Stimulated activated CD4-positive, alpha-beta T cell treated with anti-CD3 and anti-CD28 coated beads, TNF-alpha, amount 100 ng/mL, for 4 hours (primary cell): ENCODE results near the gene AMMECR1.
"Not testable (repeated sequence)": the region's sequence is repeated elsewhere in the genome, so short reads cannot be mapped to it uniquely, and the experiment has no call there.

Experiments
- DNase-seq, 3 experiments: peaks; one replicate each; pipeline ENCODE4 v3.0.0-alpha.2; 2020; ENCODE audit warnings: low read depth in 3 of 3

AMMECR1 gene

DNA sequence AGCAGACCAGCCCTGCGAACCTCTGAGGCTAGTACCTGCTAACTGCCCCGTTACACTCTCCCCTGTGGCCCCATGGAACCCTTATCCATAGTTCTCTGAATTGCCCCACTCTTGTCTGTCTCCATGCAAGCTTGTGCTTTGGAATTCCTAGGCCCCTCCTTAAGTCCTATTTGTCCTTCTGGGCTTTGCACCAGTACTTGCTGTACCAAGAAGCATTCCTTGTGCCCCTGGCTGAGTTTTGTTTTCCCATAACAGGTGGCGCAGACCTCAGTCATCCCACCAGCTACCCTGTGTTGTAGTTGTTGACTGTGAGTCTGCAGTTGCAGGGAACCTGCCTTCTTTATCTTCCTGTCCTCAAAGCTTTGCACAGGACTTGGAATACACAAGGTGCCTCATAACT lies 147.9 kb downstream of the AMMECR1 start:
- DNase-seq: no peak

DNA sequence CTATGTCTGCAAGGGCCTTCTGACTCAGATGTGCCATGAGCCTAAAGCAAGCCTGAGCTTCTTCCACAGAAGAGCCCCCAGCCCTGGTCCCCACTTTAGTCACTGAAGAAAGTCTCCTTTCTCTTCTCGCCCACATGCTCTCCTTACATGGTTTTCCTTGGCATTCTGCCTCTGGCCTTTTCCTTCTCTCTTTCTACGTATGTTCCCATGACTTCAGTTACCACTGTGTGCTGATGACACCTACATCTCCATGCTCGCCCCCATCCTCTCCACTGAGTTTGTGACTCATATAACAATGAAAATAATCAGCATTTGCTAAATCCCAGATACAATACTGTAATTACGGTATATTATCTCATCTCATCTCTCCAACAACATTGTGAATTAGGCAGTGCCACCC lies 149.3 kb downstream of the AMMECR1 start:
- DNase-seq: no peak

DNA sequence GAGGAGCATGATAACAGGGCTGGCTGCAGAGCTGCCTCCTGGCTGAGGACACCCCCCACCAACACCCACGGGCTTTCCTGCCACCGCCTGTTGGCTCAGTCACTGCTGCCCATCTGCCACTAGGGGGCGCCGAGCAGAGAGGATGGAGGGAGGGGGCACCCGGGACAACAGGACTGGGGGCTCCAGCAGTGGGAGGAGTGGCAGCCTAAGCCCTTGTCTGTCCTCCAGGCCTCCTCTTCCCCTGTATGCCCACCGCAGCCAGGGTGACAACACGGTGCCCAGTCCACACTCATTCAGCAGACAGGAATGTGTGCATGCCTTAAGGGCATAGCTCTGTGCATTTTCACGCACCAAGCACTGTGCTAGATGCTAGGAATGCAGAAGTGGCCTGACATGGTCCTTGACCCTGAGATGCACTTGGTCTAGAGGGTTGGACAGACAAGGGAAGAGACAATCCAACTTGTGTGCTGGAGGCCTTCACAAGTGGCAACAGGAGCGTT lies 149.9 kb downstream of the AMMECR1 start:
- peak; percentile 12 to 26 (median 13) for DNase-seq

DNA sequence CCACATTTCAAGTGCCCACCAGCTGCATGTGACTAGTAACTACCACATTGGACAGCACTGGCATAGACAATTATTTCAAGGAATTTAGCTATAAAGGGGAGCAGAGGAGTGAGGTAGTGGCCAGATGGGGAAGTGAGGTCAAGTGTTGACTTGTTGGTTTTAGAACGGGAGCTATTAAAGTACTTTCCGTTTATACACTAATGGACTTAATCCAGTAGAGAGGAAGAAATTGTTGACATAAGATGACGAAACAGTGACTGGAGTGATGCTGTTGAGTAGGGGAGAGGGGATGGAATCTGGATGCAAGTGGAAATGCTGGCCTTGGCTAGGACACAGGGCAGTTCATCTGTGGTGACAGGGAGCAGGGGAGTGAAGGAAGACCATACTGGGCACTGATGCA lies 154.4 kb downstream of the AMMECR1 start:
- DNase-seq: no peak

DNA sequence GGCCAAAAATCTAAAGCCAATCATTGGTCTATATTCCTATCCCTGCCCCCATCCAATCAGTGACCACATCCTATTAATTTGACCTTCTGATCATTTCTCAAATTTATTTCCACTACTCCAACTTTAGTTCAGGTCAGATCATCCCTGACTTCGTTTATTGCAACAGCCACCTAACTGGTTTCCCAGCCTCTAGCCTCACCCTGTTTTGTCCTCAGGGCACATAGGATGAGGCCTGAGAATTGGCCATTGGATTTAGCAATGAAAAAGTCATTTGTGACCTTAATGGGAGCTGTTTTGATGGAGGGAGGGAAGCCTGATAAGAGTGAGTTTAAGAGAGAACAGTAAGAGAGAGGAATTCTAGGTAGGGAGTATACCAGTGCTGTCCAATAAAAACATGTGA lies 155.0 kb downstream of the AMMECR1 start:
- DNase-seq: no peak

DNA sequence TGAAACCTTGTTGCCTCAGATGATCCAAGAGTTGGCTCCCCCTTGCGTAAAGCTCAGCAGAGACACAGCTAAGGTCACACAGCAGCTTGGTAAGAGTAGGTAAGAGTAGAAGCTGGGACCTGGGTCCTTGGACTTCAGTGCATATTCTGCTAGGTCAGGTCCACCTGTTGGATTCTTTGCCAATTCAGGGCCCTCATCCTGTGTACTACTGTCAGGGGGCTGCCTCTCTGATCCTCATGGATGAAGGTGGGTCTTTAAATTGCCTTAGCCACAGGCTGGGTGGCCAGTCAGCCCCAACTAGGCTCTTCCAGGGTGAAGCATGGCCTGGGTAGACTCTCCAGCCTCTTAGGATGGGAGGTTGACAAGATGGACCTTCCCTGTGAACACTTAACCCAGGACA lies 155.8 kb downstream of the AMMECR1 start:
- DNase-seq: no peak

DNA sequence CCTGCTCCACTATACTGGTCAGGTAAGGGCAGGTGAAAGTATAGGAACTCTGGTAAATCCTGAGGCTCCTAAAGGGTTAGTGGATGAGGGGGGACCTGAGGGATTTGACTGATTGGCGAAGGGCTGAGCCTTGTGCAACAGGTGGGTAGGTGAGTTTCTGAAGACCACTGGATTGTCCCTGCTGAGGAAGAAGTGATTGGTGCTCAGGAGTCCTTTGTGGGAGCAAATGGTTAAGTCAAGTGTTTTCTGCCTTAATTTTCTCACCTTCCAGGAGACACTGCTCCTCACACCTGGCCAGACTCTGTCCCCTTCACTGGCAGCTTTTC lies 156.6 kb downstream of the AMMECR1 start:
- DNase-seq: no peak

DNA sequence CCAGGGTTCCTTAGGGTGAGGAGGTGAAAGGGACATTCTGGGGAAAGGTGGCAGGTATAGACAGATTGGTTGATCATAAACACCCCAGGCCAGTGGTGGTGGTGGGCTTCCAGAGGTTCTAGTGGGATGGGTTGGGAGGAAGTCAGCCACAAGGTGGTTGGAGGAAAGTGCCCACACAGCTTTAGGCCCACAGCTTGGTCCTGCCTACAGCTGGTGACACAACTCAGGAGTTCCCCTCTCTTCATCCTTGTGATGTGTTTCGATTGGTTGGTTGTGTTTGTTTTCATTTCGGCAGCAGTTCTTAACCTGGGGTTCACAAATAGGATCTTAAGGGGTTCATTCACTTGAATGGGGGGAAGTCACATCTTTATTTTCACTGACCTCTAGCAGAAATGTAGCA lies 158.0 kb downstream of the AMMECR1 start:
- DNase-seq: no peak

DNA sequence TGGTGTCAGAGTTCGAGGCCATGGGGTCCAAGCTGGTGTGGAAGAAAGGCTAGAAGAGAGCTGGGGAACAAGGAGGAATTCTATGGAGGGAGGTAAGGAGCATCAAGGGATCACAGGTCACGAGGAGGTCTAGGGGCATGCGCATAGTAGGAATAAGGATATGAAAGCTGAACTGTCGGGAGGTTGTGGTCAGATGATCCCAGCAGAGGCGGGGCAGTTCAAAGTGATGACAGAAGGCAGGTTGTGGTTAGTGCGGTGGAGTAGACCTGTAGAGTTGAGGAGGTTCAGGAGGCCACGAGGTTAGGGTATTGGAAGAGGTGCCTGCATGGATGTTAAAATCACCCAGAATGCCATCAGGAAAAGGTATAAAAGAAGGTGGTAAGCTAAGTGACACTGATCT lies 158.7 kb downstream of the AMMECR1 start:
- DNase-seq: no peak

DNA sequence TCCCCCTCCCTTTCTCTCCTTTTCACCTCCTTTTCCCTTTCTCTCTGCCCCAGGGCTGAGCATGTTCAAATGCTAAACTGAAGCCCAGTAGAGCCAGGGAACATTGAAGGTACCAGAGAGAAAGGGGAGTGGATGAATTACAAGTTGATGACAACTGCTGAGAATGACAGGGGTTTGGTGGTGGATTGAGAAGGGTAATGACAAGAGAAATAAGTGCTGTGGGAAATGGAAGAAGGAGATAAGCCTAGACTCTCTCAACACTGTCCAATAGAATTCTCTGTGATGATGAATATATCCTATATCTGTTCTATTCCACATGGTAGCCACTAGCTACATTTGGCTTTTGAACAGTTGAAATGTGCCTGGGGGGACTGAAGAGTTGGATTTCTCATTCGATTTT lies 160.4 kb downstream of the AMMECR1 start:
- DNase-seq: no peak

DNA sequence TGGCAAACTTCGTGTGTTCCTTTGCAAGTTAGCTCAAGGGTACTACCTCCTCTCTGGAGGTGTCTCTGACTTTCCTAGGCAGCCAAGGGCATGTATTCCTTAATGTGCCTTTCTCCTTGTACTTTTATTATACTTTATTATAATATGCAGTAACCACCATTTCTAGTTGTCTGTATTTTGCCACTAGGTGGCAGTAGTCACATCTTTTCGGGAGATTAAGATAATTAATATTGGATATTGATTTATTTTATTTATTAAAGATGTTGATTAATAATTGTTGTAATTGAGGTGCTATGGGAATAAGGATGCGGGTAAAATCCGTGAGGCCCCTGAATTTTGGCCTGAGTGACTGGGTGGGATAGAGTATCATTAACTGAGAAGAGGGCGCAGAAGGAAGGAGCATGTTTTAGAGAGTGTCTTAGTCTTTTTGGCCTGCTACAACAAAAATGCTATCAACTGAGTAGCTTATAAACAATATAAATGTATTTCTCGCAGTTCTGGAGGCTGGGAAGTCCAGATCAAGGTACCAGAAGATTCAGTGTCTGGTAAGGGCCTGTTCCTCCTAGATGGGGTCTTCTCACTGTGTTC lies 161.6 kb downstream of the AMMECR1 start:
- DNase-seq: no peak

DNA sequence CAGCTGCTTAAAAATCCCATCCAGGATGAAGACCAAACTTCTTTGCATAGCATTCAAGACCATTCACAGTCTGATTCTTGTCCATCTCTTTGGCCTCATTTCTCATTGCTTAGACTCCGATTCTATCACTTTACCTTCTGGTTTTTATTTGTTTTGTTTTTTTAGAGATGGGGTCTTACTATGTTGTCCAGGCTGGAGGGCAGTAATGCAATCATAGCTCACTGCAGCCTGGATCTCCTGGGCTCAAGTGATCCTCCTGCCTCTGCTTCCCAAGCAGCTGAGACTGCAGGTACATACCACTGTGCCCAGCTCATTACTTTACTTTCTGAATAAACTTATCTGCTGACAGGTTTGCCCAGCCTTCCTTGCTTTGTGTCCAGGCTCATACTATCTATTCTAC lies 162.1 kb downstream of the AMMECR1 start:
- no peak for DNase-seq

DNA sequence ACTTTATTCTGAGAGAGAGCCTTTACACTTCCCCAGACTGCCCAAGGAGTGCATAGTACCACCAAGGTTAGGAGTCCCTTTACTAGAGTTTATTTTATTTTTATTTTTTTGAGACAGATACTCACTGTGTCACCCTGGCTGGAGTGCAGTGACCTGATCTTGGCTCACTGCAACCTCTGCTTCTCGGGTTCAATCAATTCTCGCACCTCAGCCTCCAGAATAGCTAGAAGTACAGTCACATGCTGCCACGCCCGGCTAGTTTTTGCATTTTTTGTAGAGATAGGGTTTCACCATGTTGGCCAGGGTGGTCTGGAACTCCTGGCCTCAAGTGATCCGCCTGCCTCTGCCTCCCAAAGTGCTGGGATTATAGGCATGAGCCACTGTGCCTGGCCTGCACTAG lies 163.6 kb downstream of the AMMECR1 start:
- not testable (repeated sequence) for DNase-seq

DNA sequence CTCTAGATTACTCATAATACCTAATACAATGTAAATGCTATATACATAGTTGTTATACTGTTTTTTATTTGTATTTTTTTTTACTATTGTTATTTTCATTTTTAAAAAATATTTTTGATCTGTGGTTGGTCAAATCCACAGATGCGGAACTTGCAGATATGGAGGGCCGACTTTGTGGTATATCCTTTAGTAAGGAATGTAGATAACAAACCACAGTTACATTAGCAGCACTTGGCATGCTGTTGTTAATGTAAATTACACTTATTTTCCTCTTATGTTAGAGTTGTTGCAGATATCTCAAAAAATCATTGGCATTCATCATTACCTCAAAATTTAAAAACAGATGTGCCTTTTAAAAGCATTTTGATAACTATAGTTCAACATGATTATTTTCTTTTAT lies 164.0 kb downstream of the AMMECR1 start:
- DNase-seq: no peak

DNA sequence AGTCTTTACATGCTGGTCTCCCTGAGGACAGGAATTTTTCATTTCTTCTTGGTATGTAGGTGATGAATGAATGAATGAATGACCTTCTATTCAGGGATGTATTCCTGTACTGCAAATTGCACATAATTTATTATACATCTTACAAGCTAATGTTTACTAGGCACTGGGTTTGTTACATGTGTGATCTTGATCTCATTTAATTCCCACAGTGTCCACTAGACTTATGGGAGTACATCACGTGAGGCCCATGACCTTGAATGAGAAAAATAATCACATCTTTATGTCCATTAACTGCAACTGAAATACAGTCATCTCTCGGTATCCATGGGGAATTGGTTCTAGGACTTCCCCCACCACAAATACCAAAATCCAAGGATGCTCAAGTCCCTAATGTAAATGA lies 164.6 kb downstream of the AMMECR1 start:
- DNase-seq: no peak

DNA sequence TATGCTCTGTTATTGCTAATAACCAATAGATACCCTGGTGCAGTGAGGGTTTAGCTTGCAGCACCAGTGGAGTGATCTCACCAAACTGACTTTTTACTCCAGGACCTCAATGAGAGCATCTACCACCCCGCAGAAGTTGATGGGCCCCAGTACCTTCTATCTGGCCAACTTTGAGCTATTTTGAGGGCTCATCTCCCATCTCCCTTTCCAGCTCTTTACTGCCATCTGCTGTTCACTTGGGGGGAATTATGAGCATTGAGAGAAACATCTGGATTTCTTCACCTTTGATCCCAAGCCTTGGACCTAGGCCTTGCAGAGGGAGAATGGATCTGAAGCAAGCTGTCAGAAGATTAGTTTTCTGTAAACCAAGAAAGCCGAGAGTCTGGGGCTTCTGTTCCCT lies 171.4 kb downstream of the AMMECR1 start:
- DNase-seq: no peak

DNA sequence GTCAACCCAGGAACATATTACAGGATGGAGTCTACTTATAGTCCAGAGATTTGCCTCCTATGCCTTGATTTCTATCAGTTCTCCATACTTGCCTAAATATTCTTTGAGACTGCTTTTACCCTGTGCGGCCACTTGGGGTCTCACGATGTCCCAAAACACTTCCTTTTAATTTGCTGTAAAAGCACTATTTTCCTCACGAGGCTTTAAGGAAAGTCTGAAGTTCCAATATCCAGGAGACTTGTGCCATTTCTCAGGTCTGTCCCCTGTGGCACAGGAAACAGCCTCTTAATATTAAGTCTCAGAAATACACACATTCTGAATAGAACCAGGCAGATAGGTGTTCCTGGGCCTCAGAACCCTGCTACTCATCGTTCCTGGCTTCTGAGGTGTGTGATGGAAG lies 172.0 kb downstream of the AMMECR1 start:
- DNase-seq: no peak

DNA sequence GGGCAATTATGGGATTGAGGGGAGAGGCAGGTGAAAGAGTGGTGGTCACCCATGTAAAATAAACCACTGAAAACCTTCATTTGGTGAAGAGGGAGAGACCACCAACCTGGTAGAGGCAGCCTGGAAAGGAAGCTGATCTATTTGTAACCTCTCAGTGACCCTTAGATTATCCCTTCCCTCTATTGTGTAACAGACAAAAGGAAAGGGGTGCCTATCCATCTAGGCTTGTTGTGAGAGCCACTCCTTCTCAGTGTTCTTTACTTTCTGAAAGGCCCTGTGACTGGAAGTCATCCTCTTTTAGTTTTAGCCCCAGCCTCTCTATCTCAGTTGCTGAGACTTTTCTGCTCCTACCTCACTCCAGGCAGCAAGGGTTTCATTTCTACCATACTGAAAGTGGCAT lies 172.6 kb downstream of the AMMECR1 start:
- no peak for DNase-seq
